ENCODE measurements around the gene XCR1.

DNA sequence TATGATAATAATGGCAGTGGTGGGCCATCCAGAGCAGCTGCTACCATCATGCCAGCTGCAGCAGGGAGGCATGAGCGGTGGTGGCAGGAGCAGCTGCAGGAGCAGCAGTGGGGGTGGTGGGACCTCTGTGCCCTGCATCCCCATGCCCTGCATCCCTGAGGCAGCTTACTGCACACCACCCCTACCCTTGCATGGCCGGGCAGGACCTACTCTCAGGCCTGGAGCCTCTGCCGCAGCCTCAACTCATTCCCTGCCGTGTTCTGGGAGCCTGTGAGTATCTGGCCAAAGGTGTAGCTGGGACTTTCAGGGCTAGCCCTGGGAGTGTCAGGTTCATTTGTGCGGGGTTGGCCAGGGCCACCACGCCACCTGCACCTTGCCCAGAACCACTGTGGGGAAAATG is 3.3 kb upstream of the XCR1 start:
- TF ChIP-seq EZH2 (IDR thresholded peaks at IDR 0.05; ENCODE audit: insufficient read depth, poor library complexity, severe bottlenecking) (no peak), EZH2phosphoT487 (IDR thresholded peaks at IDR 0.05; ENCODE audit: insufficient read depth, low read depth) (no peak)

Data from GM23248 (cell line).